Ammon's horn (tissue), 1 donor: Measurements from ENCODE around the gene ALS2.
"Not testable (repeated sequence)": the region's sequence is repeated elsewhere in the genome, so short reads cannot be mapped to it uniquely, and the experiment has no call there.

Source experiments
- DNase-seq: peaks from one replicate; pipeline ENCODE4 v3.0.0-alpha.2; 2016; ENCODE audit warnings: low spot score

ALS2 gene

GRCh38 chr2:201794294-201794693 lies 13.6 kb upstream of the ALS2 start:
- no peak for DNase-seq

- no peak for DNase-seq
These were observed 12.9 kb upstream of the ALS2 start for GRCh38 chr2:201793631-201794030.

DNA sequence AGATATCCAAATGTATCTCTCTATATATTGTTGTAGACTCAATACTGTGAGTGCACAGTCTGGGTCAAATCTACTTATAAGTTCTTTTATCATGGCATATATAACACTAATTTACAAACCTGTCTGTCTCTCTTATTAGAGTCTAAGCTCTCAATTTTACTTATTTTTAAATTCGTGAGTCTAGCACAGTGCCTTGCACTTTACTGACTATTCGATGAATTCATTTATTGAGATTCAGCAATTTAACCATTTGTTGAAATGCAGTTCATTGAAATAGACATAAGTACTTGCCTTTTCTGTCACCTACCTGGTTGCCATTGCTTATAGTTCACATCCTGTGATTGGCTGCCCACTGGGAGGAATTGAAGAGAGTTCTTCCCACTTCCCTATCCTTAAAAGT lies 10.3 kb upstream of the ALS2 start:
- DNase-seq, result no peak

DNA sequence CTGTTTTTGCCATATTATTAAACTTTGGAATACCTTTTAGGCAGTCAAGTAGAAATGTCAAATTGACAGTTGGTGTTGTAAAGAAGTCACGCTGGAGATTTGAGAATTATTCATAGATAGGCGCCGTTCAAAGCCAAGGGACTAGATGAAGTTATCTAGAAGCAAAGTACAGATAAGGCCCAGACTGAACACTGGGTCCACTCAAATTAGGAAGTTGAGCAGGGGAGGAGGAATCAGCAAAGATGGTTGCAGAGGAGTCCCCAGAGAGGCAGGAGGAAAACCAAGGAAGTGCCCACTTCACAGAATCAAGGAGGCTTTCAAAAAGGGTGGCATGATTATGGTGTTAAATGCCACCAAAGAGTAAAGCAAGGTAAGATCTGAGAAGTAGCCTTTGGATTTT lies 9.6 kb upstream of the ALS2 start:
- DNase-seq, result no peak

- DNase-seq, result no peak
These were observed 8.7 kb upstream of the ALS2 start for GRCh38 chr2:201789395-201789794.

DNA sequence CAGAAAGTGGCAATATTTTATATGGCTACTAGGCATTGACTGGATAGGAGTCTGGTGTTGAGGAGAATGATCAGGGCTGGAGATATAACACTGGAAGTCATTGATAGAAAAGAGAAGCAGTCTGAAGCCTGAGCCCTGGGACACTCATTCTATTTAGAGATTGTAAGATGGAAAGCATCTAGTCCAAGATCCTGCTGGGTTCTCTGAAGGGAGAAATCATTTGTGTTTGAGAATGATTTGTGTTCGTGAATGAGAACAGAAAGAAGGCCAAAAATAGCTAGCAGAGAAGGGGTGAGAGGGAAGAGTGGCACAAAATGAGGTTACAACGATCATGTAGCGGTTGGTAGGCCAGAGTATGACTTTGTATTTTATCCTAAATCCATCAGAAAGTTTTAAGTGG lies 7.6 kb upstream of the ALS2 start:
- no peak for DNase-seq

GRCh38 chr2:201786471-201786870 lies 5.7 kb upstream of the ALS2 start:
- DNase-seq, result no peak

- DNase-seq, result no peak
These were observed 4.4 kb upstream of the ALS2 start for GRCh38 chr2:201785135-201785534.

GRCh38 chr2:201784563-201784962 lies 3.8 kb upstream of the ALS2 start:
- no peak for DNase-seq

GRCh38 chr2:201781557-201782051 lies 871 bp upstream of the ALS2 start:
- DNase-seq, result peak; percentile 33

DNA sequence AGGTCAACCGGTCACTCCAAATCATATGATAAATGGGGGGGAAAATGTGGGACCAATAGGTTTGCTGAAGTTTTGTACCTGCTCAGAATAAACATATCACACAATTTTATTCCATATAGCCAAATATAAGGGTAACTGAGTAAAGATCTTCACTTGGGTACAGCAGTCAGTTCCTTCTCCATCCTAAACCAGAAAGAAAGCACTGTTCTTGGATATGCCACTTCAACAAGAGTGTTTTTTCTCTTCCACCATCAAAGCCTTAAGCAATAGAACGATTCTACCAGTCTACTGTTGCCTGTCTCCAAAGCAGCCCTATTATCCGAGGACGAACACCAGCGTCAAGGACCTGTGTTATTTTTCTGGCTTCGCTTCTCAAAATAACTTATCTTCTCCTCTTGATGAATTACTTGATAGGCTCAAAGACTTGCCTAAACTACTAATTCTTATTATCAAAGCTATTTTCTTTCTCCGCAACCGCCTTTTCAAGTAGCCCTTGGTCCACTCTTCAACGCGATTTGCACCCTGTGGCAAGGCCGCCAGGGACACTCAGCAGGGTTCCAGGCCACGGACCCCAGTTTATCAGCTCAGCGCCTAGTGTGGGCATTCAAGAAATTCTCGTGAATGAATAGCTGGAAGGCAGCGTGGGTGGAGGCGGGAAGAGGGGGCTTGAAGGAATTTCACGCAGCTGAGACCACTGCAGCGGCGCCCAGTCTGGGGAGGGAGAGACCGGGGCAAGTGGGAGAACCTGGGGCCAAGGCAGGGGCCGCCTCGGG lies 646 bp downstream of the ALS2 start:
- peak; percentile 21 for DNase-seq

GRCh38 chr2:201777869-201778268 lies 2.9 kb downstream of the ALS2 start:
- no peak for DNase-seq

DNA sequence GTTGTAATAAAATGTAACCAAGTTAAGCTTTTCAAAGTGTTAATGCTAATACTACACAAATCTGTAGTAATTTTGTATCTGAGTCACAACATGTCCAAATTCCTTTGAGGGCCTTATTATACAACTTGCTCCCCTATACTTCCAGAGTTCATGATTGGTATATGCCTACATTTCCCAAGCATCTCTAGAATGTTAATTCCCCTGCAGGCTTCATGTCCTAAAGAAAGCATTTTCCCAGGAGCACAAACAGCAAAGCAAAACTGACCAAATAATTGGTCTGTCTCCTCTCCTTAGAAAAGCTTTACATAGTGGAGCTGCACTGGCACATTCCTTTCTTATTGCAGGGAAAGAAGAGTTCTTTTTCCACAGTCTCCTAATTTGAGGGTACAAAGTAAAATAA lies 3.7 kb downstream of the ALS2 start:
- no peak for DNase-seq

DNA sequence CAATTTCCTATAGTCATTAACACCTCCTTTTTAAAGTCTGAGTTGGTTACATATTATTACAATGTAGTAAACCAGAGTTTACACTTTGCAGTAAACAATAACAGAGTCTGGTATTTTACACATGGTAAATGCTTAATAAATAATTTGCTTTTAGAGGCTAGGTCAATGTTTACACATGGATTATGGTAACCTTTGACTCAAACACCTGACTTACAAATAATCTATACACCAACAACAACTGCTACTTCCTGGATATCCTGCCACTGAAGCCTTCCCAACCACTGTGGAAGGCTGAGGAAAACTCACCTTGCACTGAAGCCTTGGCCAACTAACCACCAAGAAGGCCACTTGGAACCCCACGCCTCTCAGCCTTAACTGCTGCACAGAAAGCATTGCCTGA lies 5.4 kb downstream of the ALS2 start:
- DNase-seq, result no peak

DNA sequence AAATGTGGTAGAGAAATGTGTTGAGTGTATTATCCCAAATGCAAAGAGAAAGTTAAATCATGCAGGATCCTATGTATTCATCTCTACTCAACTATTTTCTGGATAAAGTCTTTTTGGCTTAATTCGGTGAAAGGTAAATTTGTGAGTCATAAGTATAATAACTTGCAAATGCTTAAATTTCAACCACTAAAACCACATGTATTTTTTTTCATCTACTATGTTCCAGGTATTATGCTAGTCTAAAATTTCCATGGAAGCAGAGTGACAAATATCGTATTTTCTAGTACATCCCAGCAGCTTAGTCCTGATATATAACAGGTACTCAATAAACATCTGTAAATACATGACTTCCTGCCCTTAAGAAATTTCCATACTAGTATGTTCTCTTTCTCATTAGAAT lies 6.2 kb downstream of the ALS2 start:
- DNase-seq, result no peak

- no peak for DNase-seq
These were observed 6.7 kb downstream of the ALS2 start for GRCh38 chr2:201773990-201774389.

GRCh38 chr2:201769666-201770373 lies 10.9 kb downstream of the ALS2 start:
- no peak for DNase-seq

DNA sequence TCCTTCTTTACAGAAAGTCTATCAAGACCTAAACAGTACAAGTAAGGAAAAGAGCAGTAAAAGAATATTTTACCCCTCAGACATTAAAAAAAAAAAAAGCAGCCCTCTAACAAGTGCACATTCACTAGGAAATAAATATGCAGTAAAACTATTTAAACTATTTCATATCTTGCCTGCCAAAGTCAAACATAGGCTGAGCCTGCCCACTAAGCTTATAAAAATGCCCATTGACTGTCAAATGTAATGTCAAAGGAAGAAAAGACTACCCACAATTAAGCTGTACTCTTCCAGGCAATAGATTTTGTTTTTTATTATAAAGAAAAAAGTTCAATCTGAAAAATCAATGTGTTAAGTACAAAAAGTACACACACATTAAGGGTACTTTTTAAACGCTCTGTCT lies 11.8 kb downstream of the ALS2 start:
- DNase-seq, result no peak

DNA sequence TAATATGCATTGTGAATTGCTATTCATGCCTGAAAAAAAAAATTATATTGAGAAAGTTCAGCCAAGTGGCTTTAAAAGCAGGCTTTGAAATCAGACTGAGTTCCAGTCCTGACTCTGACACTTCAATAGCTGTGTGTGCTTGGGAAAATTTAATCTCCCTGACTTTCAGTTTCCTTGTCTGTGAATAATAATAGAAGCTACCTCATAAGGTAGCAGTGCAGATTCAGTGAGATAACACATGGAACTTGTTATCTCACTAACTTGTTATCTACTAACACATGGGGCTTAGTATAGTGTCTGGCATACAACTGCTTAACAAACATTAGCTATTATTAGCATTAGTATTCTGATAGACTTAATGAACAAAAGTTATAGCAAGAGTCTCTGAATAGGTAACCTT lies 14.9 kb downstream of the ALS2 start:
- DNase-seq, result no peak

DNA sequence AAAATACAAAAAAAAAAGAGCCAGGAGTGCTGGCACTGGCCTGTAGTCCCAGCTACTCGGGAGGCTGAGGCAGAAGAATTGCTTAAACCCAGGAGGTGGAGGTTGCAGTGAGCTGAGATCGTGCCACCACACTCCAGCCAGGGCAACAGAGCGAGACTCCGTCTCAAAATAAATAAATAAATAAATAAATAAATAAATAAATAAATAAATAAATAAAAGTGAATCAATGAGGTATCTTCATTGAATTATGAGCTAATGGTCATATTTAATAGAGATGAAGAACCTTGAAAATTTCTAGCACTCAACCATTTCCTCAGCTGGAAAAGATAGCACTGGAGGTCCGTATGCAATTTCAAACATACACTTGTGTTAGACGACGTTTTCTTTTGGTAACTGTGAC lies 16.3 kb downstream of the ALS2 start:
- DNase-seq, result not testable (repeated sequence)

- no peak for DNase-seq
These were observed 19.6 kb downstream of the ALS2 start for GRCh38 chr2:201761101-201761500.

GRCh38 chr2:201759567-201759966 lies 21.2 kb downstream of the ALS2 start:
- DNase-seq, result no peak

- no peak for DNase-seq
These were observed 21.9 kb downstream of the ALS2 start for GRCh38 chr2:201758873-201759272.

- DNase-seq, result no peak
These were observed 22.5 kb downstream of the ALS2 start for GRCh38 chr2:201758234-201758633.
